ENCODE data around the gene AUTS2. TPM values are rescaled to one million over a fixed set of nuclear protein-coding genes. Genes with fewer than 3 reads are reported as not detected.

The AUTS2 gene
- total RNA-seq, 1 experiment from 2014 or later: not detected

DNA sequence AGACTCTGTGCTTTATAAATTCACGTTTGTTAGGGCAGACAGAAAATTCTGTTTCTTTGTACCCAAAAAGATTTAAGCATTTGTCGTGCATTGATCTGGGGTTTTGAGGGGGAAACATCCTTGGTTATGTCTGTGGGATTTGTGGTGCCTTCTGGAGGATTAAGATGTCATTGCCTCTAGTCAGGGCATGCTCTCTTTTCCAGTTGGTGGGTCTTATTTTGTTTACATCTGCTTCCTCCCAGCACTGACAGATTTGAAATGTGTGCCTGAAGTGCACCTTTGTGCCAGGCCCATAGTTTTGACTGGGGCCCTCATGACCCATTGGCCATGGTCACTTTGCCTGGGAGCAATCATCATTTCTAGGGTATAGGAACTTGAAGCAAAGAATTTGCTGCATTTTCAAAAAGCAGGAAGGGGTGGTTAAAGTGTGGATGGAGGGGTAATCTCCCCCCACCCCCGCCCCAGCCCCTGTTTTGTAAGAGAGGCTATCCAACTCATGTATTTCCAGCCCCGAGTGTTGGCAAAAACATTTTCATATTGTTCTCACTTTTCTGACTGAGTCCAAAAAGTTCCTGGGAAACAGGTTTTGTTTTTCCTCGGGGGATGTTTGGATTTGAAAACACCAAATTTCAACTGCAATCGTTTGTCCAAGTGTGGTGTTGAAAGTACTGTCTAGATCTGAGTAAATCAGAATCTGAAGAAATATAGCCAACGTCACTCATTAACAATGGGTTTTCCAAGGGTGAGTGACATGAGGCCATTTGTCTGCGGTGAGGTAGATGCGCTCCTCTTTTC is 1145.5 kb downstream of the AUTS2 start:
- no peak overlapping the region for H3K27ac Mint-ChIP-seq (ENCODE audit: unreplicated experiment)
- H3K36me3 Mint-ChIP-seq (ENCODE audit: insufficient read depth, unreplicated experiment): no peaks in the 10 kb centered on the region
- CTCF ChIA-PET: no interaction called here
- no peak overlapping the region for H3K4me3 Mint-ChIP-seq (ENCODE audit: low read depth, unreplicated experiment)
- intact Hi-C loops (cut with micrococcal nuclease; ENCODE audit: unreplicated experiment): no loop called here
- H3K27me3 Mint-ChIP-seq (ENCODE audit: unreplicated experiment): no peaks in the 10 kb centered on the region
- no peak for TF ChIP-seq CTCF (IDR thresholded peaks at IDR 0.05; ENCODE audit: unreplicated experiment)
- BruUV-seq (replicated peaks): no TSS peak
- no peaks in the 10 kb centered on the region for H3K4me1 Mint-ChIP-seq (ENCODE audit: low read depth, unreplicated experiment)
- H3K9me3 Mint-ChIP-seq (ENCODE audit: low read depth, unreplicated experiment): no peaks in the 10 kb centered on the region
- DNase-seq: no peak

GRCh38 chr7:70744492-70744891 is 1146.2 kb downstream of the AUTS2 start:
- H3K27ac Mint-ChIP-seq (ENCODE audit: unreplicated experiment): no peak overlapping the region
- H3K36me3 Mint-ChIP-seq (ENCODE audit: insufficient read depth, unreplicated experiment): no peaks in the 10 kb centered on the region
- H3K4me3 Mint-ChIP-seq (ENCODE audit: low read depth, unreplicated experiment): no peak overlapping the region
- H3K27me3 Mint-ChIP-seq (ENCODE audit: unreplicated experiment): no peaks in the 10 kb centered on the region
- TF ChIP-seq CTCF (IDR thresholded peaks at IDR 0.05; ENCODE audit: unreplicated experiment): no peak
- no peak for DNase-seq
- H3K9me3 Mint-ChIP-seq (ENCODE audit: low read depth, unreplicated experiment): no peaks in the 10 kb centered on the region
- intact Hi-C loops (cut with micrococcal nuclease; ENCODE audit: unreplicated experiment): no loop called here
- CTCF ChIA-PET: no interaction called here
- no TSS peak for BruUV-seq (replicated peaks)
- H3K4me1 Mint-ChIP-seq (ENCODE audit: low read depth, unreplicated experiment): no peaks in the 10 kb centered on the region

- no peak for TF ChIP-seq CTCF (IDR thresholded peaks at IDR 0.05; ENCODE audit: unreplicated experiment)
- Mint-ChIP-seq H3K27me3 (ENCODE audit: unreplicated experiment) (no peaks in the 10 kb centered on the region), H3K4me1 (ENCODE audit: low read depth, unreplicated experiment) (no peaks in the 10 kb centered on the region), H3K4me3 (ENCODE audit: low read depth, unreplicated experiment) (no peak overlapping the region), H3K9me3 (ENCODE audit: low read depth, unreplicated experiment) (peaks cover 10% of the 10 kb centered on the region), H3K27ac (ENCODE audit: unreplicated experiment) (no peak overlapping the region), H3K36me3 (ENCODE audit: insufficient read depth, unreplicated experiment) (no peaks in the 10 kb centered on the region)
- CTCF ChIA-PET: no interaction called here
- no peak for DNase-seq
- no TSS peak for BruUV-seq (replicated peaks)
- intact Hi-C loops (cut with micrococcal nuclease; ENCODE audit: unreplicated experiment): no loop called here
Measured at GRCh38 chr7:70749831-70750230, 1151.6 kb downstream of the AUTS2 start.

- intact Hi-C loops (cut with micrococcal nuclease; ENCODE audit: unreplicated experiment): no loop called here
- Mint-ChIP-seq H3K27me3 (ENCODE audit: unreplicated experiment) (no peaks in the 10 kb centered on the region), H3K9me3 (ENCODE audit: low read depth, unreplicated experiment) (peaks cover 10% of the 10 kb centered on the region), H3K27ac (ENCODE audit: unreplicated experiment) (no peak overlapping the region), H3K36me3 (ENCODE audit: insufficient read depth, unreplicated experiment) (no peaks in the 10 kb centered on the region), H3K4me3 (ENCODE audit: low read depth, unreplicated experiment) (no peak overlapping the region), H3K4me1 (ENCODE audit: low read depth, unreplicated experiment) (no peaks in the 10 kb centered on the region)
- no peak for TF ChIP-seq CTCF (IDR thresholded peaks at IDR 0.05; ENCODE audit: unreplicated experiment)
- CTCF ChIA-PET: no interaction called here
- BruUV-seq (replicated peaks): no TSS peak
- no peak for DNase-seq
Measured at GRCh38 chr7:70751895-70752294, 1153.6 kb downstream of the AUTS2 start.
